Karpas-422 (cell line): ENCODE data around the gene MGAT5B. TPM values are rescaled to one million over a fixed set of nuclear protein-coding genes. Genes with fewer than 3 reads are reported as not detected.

Experiments
- DNase-seq: peaks from one replicate; pipeline ENCODE4 v3.0.0-alpha.2; 2015
- H2AFZ ChIP-seq: fragments of 200-600 bp; sonication (generic); 2 replicates; pipeline ENCODE4 v1.6.1; 2014; ENCODE audit warnings: antibody characterized with exemption, low read length, mixed read lengths
- H3K27ac ChIP-seq: fragments of 200-600 bp; sonication (generic); 2 replicates; pipeline ENCODE4 v1.5.1; 2014; ENCODE audit warnings: mild to moderate bottlenecking, low read length, moderate library complexity
- H3K27me3 ChIP-seq: fragments of 200-600 bp; sonication (generic); 2 replicates; pipeline ENCODE4 v1.6.1; 2014; ENCODE audit warnings: low read length, mixed read lengths
- H3K36me3 ChIP-seq: fragments of 200-600 bp; sonication (generic); 2 replicates; pipeline ENCODE4 v1.6.1; 2014; ENCODE audit warnings: low read length, mixed read lengths; ENCODE audit not compliant: insufficient read depth
- H3K4me1 ChIP-seq: fragments of 200-600 bp; sonication (generic); 2 replicates; pipeline ENCODE4 v1.6.1; 2014; ENCODE audit warnings: mild to moderate bottlenecking, low read length, mixed read lengths
- H3K4me2 ChIP-seq: fragments of 200-600 bp; sonication (generic); 2 replicates; pipeline ENCODE4 v1.6.1; 2014; ENCODE audit warnings: low read length, low read depth, mild to moderate bottlenecking; ENCODE audit not compliant: poor library complexity, severe bottlenecking
- H3K4me3 ChIP-seq: fragments of 200-600 bp; sonication (generic); 2 replicates; pipeline ENCODE4 v1.5.1; 2014; ENCODE audit warnings: mild to moderate bottlenecking, antibody characterized with exemption, low read length, mixed read lengths
- H3K79me2 ChIP-seq: fragments of 200-600 bp; sonication (generic); 2 replicates; pipeline ENCODE4 v1.6.1; 2014; ENCODE audit warnings: mild to moderate bottlenecking, low read length, mixed read lengths
- H3K9ac ChIP-seq: fragments of 200-600 bp; sonication (generic); 2 replicates; pipeline ENCODE4 v1.6.0; 2014; ENCODE audit warnings: low read length
- H3K9me2 ChIP-seq: fragments of 200-600 bp; sonication (generic), shearing (Covaris generic); replicated peaks from 2 replicates; pipeline ENCODE4 v1.6.0; 2014; ENCODE audit warnings: mild to moderate bottlenecking, low read length, moderate library complexity; ENCODE audit not compliant: insufficient read depth
- H3K9me3 ChIP-seq: fragments of 300-700, 200-600 bp; sonication (generic); 2 replicates; pipeline ENCODE4 v1.6.1; 2014; ENCODE audit warnings: low read length, mixed read lengths
- H4K20me1 ChIP-seq: fragments of 200-600 bp; sonication (generic); 2 replicates; pipeline ENCODE4 v1.6.1; 2014; ENCODE audit warnings: mild to moderate bottlenecking, antibody characterized with exemption, low read length, low read depth; ENCODE audit not compliant: insufficient read depth
- total RNA-seq: library from RNA; depleted of rRNA; stranded (reverse); fragments of >200 nt; shearing (Covaris generic); gene quantifications from 2 replicates; pipeline ENCODE4 v1.2.3, GENCODE V29; 2014; ENCODE audit warnings: low replicate concordance

MGAT5B gene
- total RNA-seq, 1 experiment from 2014 or later, result not detected

GRCh38 chr17:76957678-76958464 is 89.7 kb downstream of the MGAT5B start:
- Histone ChIP-seq H3K9me3 (no peaks in the 10 kb centered on the region), H3K36me3 (no peaks in the 10 kb centered on the region), H3K27ac (peak overlapping the region; percentile 72), H3K4me2 (peak overlapping the region; percentile 86), H2AFZ (no peak overlapping the region), H3K27me3 (peaks cover 2% of the 10 kb centered on the region; the same call in 1 of the 2 replicates), H4K20me1 (no peaks in the 10 kb centered on the region; the same call in 1 of the 2 replicates), H3K79me2 (no peaks in the 10 kb centered on the region), H3K4me3 (peak overlapping the region; percentile 65), H3K9me2 (no peaks in the 10 kb centered on the region), H3K4me1 (peaks cover 46% of the 10 kb centered on the region), H3K9ac (peak overlapping the region; percentile 60)
- peak; percentile 96 for DNase-seq

GRCh38 chr17:76958974-76959373 is 90.8 kb downstream of the MGAT5B start:
- no peaks in the 10 kb centered on the region for H3K36me3 ChIP-seq
- peak overlapping the region; percentile 86 for H3K4me2 ChIP-seq
- peaks cover 46% of the 10 kb centered on the region for H3K4me1 ChIP-seq
- no peak overlapping the region for H3K4me3 ChIP-seq
- H4K20me1 ChIP-seq, result no peaks in the 10 kb centered on the region; the same call in 1 of the 2 replicates
- H3K9me3 ChIP-seq, result no peaks in the 10 kb centered on the region
- H3K9ac ChIP-seq, result no peak overlapping the region; the same call in 1 of the 2 replicates
- H2AFZ ChIP-seq, result no peak overlapping the region
- H3K27ac ChIP-seq, result no peak overlapping the region
- no peak for DNase-seq
- H3K27me3 ChIP-seq, result peaks cover 2% of the 10 kb centered on the region; the same call in 1 of the 2 replicates
- no peaks in the 10 kb centered on the region for H3K79me2 ChIP-seq
- no peaks in the 10 kb centered on the region for H3K9me2 ChIP-seq

DNA sequence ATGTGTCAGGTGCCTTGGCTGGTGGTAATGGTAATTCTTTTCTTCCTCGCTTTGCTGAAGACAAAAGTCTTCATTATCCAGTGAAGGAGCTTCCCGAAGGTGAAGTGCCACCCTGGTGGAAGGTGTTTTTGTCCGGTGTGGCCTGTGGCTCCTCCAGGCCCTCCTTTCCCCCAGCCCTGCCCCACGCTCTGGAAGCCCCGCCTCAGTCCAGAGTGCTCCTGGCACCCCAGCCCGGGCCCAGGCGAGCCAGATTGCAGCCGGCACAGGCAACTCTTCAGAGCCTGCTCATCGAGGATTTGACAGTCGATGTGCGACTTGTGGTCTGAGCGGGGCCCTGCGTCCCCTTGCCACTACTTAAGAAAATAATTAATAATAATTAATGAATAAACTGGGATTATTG is 93.7 kb downstream of the MGAT5B start:
- Histone ChIP-seq H3K9ac (no peak overlapping the region), H3K4me1 (peaks cover 27% of the 10 kb centered on the region), H3K9me2 (no peaks in the 10 kb centered on the region), H3K4me2 (no peak overlapping the region), H3K36me3 (no peaks in the 10 kb centered on the region), H3K4me3 (no peak overlapping the region), H3K9me3 (no peaks in the 10 kb centered on the region), H3K79me2 (no peaks in the 10 kb centered on the region), H4K20me1 (no peaks in the 10 kb centered on the region), H3K27ac (no peak overlapping the region), H3K27me3 (no peaks in the 10 kb centered on the region), H2AFZ (no peak overlapping the region)
- DNase-seq, result no peak

GRCh38 chr17:76962858-76963257 is 94.7 kb downstream of the MGAT5B start:
- H3K4me3 ChIP-seq, result no peak overlapping the region
- no peak overlapping the region for H3K9ac ChIP-seq
- H3K4me1 ChIP-seq, result peaks cover 27% of the 10 kb centered on the region
- no peak overlapping the region for H3K27ac ChIP-seq
- H3K79me2 ChIP-seq, result no peaks in the 10 kb centered on the region
- no peaks in the 10 kb centered on the region for H3K9me2 ChIP-seq
- no peaks in the 10 kb centered on the region for H3K9me3 ChIP-seq
- DNase-seq, result no peak
- H4K20me1 ChIP-seq, result no peaks in the 10 kb centered on the region
- H3K27me3 ChIP-seq, result no peaks in the 10 kb centered on the region
- no peak overlapping the region for H2AFZ ChIP-seq
- H3K36me3 ChIP-seq, result no peaks in the 10 kb centered on the region
- H3K4me2 ChIP-seq, result no peak overlapping the region

- no peak for DNase-seq
- Histone ChIP-seq H3K9me3 (no peaks in the 10 kb centered on the region), H3K79me2 (no peaks in the 10 kb centered on the region), H3K9ac (no peak overlapping the region), H3K36me3 (no peaks in the 10 kb centered on the region), H3K4me2 (no peak overlapping the region), H3K9me2 (no peaks in the 10 kb centered on the region), H2AFZ (no peak overlapping the region), H3K27ac (no peak overlapping the region), H4K20me1 (no peaks in the 10 kb centered on the region), H3K4me3 (no peak overlapping the region), H3K4me1 (peaks cover 35% of the 10 kb centered on the region), H3K27me3 (no peaks in the 10 kb centered on the region)
These were observed 97.8 kb downstream of the MGAT5B start for GRCh38 chr17:76966016-76966415.

- H3K27me3 ChIP-seq, result no peaks in the 10 kb centered on the region
- H3K79me2 ChIP-seq, result no peaks in the 10 kb centered on the region
- DNase-seq, result no peak
- H4K20me1 ChIP-seq, result no peaks in the 10 kb centered on the region
- H3K9me2 ChIP-seq, result no peaks in the 10 kb centered on the region
- no peaks in the 10 kb centered on the region for H3K36me3 ChIP-seq
- no peak overlapping the region for H3K9ac ChIP-seq
- no peaks in the 10 kb centered on the region for H3K9me3 ChIP-seq
- H2AFZ ChIP-seq, result no peak overlapping the region
- no peak overlapping the region for H3K4me3 ChIP-seq
- H3K27ac ChIP-seq, result no peak overlapping the region
- H3K4me1 ChIP-seq, result peaks cover 31% of the 10 kb centered on the region
- H3K4me2 ChIP-seq, result no peak overlapping the region
These were observed 98.4 kb downstream of the MGAT5B start for GRCh38 chr17:76966486-76967181.

GRCh38 chr17:76967762-76968161 is 99.6 kb downstream of the MGAT5B start:
- Histone ChIP-seq H3K4me2 (peak overlapping the region; percentile 78), H3K36me3 (no peaks in the 10 kb centered on the region), H3K79me2 (no peaks in the 10 kb centered on the region), H3K9ac (no peak overlapping the region), H3K4me3 (0 out of 2 replicates have a peak overlapping the region, but pooled peaks have one; percentile 63), H3K27me3 (no peaks in the 10 kb centered on the region), H3K9me2 (no peaks in the 10 kb centered on the region), H2AFZ (no peak overlapping the region), H3K27ac (no peak overlapping the region), H4K20me1 (no peaks in the 10 kb centered on the region), H3K9me3 (no peaks in the 10 kb centered on the region), H3K4me1 (peaks cover 31% of the 10 kb centered on the region)
- DNase-seq, result no peak
